Measurements from ENCODE around the gene SRPX2. TPM values are rescaled to one million over a fixed set of nuclear protein-coding genes. Genes with fewer than 3 reads are reported as not detected.

The SRPX2 gene
- total and polyA plus RNA-seq, 9 of the 15 experiments (the other 6 are each of a cell fraction or from before 2014, with no cell fraction given): 0.13 to 0.20 TPM; not detected in 7

GRCh38 chrX:100635989-100636320 lies 8.0 kb upstream of the SRPX2 start:
- FAIRE-seq (no peak), ATAC-seq (no peak), DNase-seq (ENCODE audit: extremely low read depth in 1 of 4, low spot score in 3 of 4) (no peak)
- H3K79me2 ChIP-seq (ENCODE audit: control insufficient read depth, insufficient read depth, low read length): no peaks in the 10 kb centered on the region
- no peak overlapping the region for H3K4me2 ChIP-seq (ENCODE audit: insufficient read depth, low read length)
- no peak overlapping the region for H3K4me3 ChIP-seq
- no peaks in the 10 kb centered on the region for H4K20me1 ChIP-seq (replicated peaks; ENCODE audit: control insufficient read depth, insufficient read depth, low read length)
- H3K9me1 ChIP-seq (ENCODE audit: control insufficient read depth, insufficient read depth, low read length): no peaks in the 10 kb centered on the region
- in situ Hi-C loops (cut with MboI) (no loop called here), intact Hi-C loops (cut with micrococcal nuclease) (no loop called here)
- ChIA-PET CTCF (ENCODE audit: low intra/inter-chr PET ratio) (no interaction called here), POLR2A (no interaction called here)
- TF ChIP-seq NR2C2 (CRISPR knock-in tag; IDR thresholded peaks at IDR 0.05): no peak
- no peak for TF ChIP-seq NR2C2 (tag; IDR thresholded peaks at IDR 0.05)
- TF ChIP-seq ZNF76 (CRISPR knock-in tag; IDR thresholded peaks at IDR 0.05; ENCODE audit: borderline replicate concordance): no peak
- no peak for TF ChIP-seq SIRT6 (IDR thresholded peaks at IDR 0.05; ENCODE audit: low read depth, low read length)
- no peak for TF ChIP-seq BCLAF1 (IDR thresholded peaks at IDR 0.05; ENCODE audit: borderline replicate concordance in 1 of 2, control insufficient read depth in 1 of 2, low read depth in 2 of 2, low read length in 1 of 2)
- TF ChIP-seq POLR3G (IDR thresholded peaks at IDR 0.05; ENCODE audit: extremely low read depth, insufficient read length, insufficient replicate concordance): no peak
- no peak for TF ChIP-seq ARHGAP35 (IDR thresholded peaks at IDR 0.05; ENCODE audit: partially characterized antibody)
- no peak for TF ChIP-seq ZBTB26 (CRISPR knock-in tag; IDR thresholded peaks at IDR 0.05)
- TF ChIP-seq POLR2H (tag; IDR thresholded peaks at IDR 0.05; ENCODE audit: low read depth): no peak
- TF ChIP-seq ZC3H4 (CRISPR knock-in tag; IDR thresholded peaks at IDR 0.05; ENCODE audit: borderline replicate concordance): no peak
- TF ChIP-seq RBBP5 (IDR thresholded peaks at IDR 0.05; ENCODE audit: borderline replicate concordance, insufficient read depth, low read length, poor library complexity, severe bottlenecking): no peak
- H3K9ac ChIP-seq (ENCODE audit: insufficient read depth in 1 of 2, low read depth in 2 of 2, low read length in 2 of 2): no peak overlapping the region
- 4% methylated on average over 7 of the region's 8 CpGs for WGBS (ENCODE audit: insufficient coverage, low coverage, missing lambda C conversion rate)
- H3K27me3 ChIP-seq (ENCODE audit: control insufficient read depth in 2 of 2, insufficient read depth in 2 of 2, low read length in 2 of 2): no peaks in the 10 kb centered on the region; a peak in 1 of 5 replicates
- no peaks in the 10 kb centered on the region for H3K36me3 ChIP-seq (ENCODE audit: control insufficient read depth, insufficient read depth, low read length)
- H2AFZ ChIP-seq (ENCODE audit: low read depth, low read length): no peak overlapping the region
- BruUV-seq (replicated peaks): no TSS peak
- H3K27ac ChIP-seq (ENCODE audit: extremely low read depth, low read depth, low read length): no peak overlapping the region
- H3K9me3 ChIP-seq (replicated peaks; ENCODE audit: control insufficient read depth, insufficient read depth, low read depth, low read length): no peaks in the 10 kb centered on the region
- H3K4me1 ChIP-seq (replicated peaks in 1 of 2; ENCODE audit: control insufficient read depth in 2 of 2, insufficient read depth in 2 of 2, low read length in 2 of 2): no peaks in the 10 kb centered on the region; a peak in 2 of 5 replicates
